Head of caudate nucleus (tissue), 42 donors: Measurements from ENCODE around the gene BBLN.
"Not testable (repeated sequence)": the region's sequence is repeated elsewhere in the genome, so short reads cannot be mapped to it uniquely, and the experiment has no call there.

Source experiments
- DNase-seq, 42 donors: peaks; one replicate each; pipeline versions ENCODE4 v3.0.0 to v3.0.0-alpha.2; 2020 to 2021; ENCODE audit warnings: mixed read lengths in 7 of 42
- intact Hi-C: fragments of 100-400 bp; cut with DNase I; formaldehyde crosslinking; loops from one replicate; pipeline ENCODE4 v1.15.0; 2022

Gene BBLN

DNA sequence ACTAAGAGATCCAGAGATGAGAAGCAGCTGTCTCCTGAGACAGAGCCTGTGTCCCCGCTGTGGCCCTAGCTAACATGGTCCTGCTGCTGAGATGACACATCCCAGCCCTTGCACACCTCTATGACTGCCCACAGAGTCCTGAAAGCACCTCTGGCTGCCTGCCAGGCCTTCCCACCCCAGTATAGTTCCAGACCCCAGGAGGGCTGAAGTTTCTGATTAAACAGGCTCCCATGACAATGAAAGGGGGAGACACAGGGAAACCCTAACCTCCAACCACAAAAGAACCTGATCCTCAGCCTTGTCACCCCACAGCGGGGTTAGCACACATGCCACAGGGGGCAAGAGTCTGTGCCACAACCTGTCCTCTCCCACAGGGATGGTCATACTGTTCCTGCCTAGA, 15.7 kb downstream of the BBLN start:
- intact Hi-C loops = no loop called here
- DNase-seq = no peak

DNA sequence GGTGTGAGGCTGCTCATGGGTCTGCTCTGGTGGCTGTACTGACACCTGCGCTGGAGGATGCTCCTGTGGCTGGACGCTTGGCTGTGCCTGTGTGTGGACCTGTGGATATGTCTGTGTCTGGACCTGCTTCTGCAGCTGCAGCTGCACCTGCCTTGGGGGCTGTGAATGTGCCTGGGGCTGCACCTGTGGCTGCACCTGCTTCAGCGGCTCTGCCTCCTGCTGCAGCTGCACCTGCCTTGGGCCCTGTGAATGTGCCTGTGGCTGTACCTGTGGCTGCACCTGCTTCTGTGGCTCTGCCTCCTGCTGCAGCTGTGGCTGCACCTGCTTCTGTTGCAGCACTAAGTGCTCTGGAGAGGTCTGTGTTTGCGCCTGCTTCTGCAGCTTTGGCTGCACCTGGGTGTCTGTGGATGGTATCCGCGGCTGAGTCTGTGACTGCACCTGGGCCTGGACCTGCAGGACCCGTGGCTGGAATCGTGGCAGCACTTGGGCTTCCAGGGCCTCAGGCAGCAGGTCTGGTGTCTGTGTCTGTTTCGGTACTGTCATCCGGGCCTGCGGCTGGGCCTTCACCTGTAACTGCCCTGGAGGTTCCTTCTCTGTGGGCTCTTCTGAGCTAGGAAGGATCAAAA, 18.9 kb downstream of the BBLN start:
- no peak for DNase-seq
- intact Hi-C loops = no loop called here

DNA sequence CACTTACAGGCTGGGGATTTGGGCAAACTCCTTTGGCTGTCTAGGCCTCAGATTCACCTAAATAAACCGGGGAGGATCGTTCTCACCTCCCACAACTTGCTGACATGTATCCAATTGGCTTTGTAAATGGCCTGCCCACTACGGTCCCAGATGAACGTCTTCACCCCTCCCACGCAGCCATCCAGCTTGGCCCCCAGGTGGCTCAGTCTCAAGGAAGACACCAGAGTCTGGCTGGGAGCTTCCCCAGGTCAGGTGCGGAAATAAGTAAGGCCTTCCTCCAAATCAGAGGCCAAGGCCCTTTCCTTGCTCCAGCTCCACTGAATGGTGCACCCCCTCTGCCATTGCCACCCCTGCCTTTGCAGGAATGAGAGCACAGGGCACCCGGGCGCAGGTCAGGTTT, 19.9 kb downstream of the BBLN start:
- intact Hi-C loops = no loop called here
- DNase-seq = no peak

DNA sequence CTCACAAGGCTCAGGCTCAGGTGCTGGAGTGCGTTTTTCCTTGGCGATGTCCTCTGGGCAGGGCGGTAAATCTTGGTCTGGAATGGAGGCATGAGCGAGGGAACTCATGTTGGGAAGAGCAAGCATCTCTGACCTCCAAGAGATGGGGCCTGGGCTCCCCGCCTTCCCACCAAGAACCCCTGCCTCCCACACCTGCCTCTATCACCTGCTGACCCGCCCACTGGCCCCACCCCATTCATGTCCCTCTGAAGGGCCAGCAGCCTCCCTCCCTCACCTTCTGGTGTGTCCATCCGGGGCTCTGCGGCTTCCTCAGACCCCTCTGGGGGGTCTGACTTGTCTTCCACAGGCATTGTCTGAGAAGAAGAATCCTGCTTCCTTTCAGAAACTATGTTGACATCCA, 20.4 kb downstream of the BBLN start:
- DNase-seq = no peak
- intact Hi-C loops = no loop called here

DNA sequence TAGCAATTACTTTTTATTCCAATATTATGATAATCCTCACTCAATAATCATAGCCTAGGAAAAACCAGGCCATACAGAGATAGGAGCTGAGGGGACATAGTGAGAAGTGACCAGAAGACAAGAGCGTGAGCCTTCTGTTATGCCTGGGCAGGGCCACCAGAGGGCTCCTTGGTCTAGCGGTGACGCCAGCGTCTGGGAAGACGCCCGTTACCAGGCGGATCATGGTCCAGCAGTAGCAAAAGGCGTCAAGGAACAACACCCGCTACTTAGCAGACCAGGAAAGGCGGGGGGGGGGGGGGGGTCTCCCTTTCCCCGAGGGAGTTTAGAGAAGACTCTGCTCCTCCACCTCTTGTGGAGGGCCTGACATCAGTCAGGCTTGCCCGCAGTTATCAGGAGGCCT, 21.4 kb downstream of the BBLN start:
- DNase-seq = peak in 36 of 42 donors; percentile 33 to 83 (median 55)
- intact Hi-C loops = not testable (repeated sequence)

DNA sequence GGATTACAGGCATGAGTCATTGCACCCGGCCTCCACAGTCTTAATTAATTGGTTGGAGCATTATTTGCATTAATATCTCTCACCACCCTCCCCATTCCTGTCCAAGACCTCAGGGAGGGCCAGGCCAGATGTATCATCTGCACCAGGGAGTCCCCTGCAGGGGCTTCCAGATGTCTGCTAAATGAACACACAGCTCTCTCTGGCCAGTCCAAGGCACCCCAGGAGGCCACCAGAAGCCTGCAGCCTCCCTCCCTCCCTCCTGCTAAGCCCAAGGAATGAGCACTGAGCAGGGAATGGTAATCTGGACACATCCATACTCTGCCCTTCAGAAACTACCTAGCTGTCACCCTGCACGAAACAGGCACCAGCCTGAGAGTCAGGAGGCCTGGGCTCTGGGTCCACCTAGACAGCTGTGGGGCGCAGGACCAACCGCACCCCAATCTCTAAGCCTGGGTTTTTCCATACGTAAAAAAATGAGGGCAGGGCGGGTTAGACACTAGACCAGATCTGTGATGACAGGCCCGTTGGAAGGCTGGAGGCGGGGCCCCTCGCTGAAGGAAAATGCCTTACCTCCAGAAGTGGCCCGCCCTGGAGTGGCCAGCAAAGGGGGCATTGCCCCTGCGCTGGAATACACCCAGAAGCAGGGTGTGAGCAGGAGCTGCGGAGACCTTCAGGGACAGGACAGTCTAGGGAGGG, 23.0 kb downstream of the BBLN start:
- intact Hi-C loops = no loop called here
- no peak for DNase-seq

DNA sequence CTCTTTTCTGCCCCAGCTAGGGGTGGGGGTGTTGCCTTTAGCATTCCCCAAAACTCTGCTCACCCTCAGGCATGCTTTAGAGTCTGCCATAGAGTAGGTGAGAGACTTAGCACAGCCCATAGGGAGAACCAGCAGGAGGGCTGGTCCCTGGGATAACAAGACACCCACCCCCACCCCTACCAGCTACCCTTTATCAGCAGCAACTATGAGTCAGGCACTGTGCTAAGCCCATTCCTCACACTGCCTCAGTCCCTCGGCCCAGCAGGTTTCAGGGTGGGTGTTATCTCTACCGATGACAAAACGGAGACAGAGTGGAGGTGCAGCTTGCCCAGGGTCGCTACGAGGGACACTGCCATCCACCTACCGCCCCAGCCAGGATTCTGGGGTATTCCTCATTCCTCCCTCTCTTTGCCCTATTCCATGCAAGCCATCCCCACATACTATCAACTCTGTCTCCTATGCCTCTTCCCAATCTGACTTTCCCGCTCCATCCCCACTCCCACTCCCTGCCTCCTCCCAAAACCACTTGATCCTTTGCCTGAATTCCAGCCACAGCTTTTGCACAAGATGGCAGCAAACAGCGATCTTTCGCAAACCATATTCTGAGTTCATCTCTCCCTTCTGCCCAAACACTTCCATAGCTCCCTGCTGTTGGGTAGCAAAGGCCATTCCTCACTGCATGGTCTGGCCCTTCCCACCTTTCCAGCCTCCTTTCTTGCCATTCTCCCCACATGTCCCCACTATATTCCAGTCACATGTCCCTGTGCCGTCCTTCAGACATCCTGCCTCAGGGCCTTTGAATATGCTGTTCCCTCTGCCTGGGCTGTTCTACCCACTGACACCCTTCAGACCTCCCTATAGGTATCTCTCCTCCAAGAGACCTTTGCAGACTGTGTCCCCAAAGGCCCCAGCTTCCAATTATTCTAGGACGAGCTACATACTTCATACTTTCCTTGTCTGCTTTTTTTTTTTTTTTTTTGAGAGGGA, 26.2 kb downstream of the BBLN start:
- no peak for DNase-seq
- intact Hi-C loops = no loop called here

DNA sequence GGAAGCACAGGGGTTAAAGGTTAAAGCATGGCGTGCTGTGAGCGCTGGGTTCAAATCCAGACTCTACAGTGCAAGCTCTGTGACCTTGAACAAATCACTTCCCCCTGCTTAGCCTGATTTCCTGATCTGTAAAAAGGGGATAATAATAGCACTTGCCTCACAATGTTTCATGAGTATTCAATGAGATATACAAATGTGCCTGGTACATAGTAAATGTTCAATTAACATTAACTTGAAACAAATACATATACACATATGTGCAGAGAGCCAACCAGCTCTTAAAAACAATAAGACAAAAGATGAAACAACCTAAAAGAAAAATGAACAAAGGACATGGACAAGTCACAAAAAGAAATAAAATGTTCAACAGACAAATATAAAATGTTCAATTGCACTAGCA, 27.3 kb downstream of the BBLN start:
- DNase-seq = no peak
- intact Hi-C loops = no loop called here

DNA sequence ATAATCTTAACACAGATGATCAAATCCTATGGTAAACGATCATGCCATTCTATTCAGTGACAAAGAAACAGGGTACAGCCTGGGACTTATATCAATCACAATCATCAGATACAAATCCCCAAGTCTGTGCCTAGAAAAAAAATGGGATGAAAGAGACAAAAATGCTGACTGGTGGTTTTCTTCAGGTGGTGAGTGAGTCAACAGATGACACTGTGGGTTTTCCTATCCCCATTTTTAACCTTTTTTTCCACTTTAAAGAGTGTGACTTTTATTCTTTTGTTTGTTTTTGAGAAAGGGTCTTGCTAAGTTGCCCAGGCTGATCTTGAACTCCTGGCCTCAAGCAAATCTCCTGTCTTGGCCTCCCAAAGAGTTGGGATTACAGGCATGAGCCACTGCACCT, 28.1 kb downstream of the BBLN start:
- intact Hi-C loops = no loop called here
- no peak for DNase-seq

DNA sequence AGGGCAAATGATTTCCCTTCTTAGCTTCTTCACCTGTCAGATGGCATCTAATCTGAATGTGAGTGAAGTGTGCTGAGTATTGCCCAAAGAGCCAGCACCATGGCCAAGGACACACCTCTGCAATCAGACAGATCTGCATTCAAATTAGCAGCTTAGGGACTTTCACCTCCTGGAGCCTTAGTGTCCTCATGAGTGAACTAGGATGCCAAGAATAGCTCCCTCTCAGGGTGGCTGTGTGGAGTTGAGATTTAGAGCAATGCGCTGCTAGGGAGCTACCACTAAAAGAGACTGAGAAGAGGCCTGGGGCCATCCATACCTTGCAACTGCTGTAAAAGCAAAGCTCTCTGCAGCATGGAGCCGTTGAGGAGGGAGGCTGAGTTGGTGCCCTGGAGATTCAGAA, 29.9 kb downstream of the BBLN start:
- intact Hi-C loops = no loop called here
- DNase-seq = peak in 7 of 42 donors; percentile 17 to 56 (median 34)

DNA sequence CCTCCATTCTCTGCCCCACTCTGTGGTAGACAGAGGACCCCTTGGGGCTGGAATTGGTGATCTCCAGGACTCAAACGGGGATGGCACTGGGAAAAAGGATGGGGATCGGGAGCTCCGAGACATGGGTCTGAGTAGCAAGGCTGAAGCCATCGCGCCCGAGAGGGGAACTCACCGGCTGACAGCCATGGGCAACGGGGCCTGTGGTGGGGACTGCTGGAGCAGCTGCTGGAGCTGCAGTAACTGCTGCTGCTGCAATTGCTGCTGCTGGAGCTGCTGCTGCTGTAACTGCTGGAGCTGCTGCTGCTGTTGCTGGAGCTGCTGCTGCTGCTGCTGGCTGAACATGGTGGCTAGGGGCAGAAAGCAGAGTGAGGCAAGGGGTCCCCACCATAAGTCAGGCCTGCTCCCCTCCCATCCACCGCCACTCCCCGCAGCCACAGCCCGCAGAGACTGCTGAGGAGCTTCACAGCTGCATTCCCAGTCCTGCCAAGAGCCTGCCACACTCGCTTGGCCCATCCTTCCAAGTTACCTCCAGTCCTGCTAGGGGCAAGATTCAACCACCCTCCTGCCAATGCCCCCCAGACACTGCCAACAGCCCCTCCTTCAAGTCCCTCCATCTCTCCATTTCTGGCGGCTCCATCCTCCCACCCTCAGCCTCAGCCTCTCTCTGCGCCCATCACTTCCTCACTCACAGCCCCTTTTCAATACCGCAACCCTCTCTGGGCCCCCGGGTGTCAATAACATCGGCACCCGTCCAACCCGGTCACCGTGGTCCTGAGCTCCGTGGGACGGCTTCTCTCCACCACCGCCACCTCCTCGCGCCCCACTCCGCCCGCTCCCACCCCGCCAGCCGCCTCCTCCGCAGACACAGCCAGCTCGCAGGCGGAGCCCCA, 30.7 kb downstream of the BBLN start:
- intact Hi-C loops = no loop called here
- DNase-seq = peak in 32 of 42 donors; percentile 20 to 63 (median 42)

DNA sequence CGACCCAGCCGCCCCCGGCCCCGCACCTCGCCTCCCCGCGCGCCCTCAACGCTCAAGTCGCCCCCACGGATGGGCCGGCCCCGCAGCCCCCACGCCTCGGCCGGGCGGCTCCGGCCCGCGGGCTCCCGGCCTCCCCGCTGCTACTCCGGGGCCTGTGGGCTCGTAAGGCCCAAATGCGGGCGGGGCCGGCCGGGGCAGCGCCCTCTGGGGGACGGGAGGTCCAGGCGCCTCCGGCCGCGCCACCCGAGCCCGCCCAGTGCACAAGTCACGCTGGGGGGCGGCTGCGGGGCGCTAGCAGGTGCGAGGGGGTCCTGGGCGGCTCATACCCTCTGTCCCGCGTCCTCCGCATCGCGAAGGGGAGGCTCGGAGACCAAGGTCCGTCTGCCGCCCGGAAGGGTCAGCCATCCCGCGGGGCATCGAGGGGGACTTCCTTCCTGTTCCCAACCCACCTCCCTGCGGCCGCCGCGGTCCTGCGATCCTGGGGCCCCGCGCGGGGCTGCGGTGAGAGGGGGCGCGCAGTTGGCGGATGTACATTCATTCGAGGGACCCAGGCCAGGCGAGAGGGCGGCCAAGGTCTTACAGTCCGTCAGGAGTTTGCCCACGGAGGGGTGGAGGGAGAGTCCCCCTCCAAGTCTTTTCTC, 31.5 kb downstream of the BBLN start, which contains the start of gene CIZ1:
Gene CIZ1 (minus strand): TSS at position 167 of the 641 bp plus-strand sequence. CDS start 715 bp downstream, outside the sequence.
- DNase-seq = peak in 41 of 42 donors; percentile 29 to 91 (median 78)
- intact Hi-C loops = no loop called here

DNA sequence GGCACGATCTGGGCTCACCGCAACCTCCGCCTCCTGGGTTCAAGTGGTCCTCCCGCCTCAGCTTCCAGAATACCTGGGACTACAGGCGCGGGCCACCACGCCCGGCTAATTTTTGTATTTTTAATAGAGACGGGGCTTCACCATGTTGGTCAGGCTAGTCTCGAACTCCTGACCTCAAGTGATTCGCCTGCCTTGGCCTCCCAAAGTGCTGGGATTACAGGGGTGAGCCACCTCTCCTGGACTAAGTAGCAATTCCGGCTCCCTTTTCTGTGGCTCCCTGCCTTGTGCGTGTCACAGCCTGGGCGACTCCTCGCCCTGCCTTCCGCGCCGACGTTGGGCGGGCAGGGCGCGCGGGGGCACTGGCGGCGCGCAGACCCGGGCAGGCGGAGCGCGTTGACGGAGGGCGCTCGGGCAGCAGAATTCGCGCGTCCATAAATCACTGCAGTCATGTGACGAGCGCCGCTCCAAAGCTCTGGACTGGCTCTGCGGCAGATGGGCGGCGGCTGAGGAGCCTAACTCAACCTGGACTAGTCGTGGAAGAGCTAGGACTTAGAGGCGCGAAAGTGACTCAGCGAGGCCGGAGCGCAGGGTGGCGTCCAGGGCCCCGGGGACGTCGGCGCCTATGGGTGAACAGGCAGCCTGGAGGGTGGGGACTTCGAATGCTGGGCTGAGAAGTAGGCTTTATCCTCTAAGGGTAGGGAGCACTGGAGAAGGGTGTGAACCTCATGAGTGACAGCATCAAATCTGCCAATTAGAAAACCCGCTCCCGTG, 32.7 kb downstream of the BBLN start:
- intact Hi-C loops = no loop called here
- peak in 39 of 42 donors; percentile 24 to 88 (median 72) for DNase-seq

DNA sequence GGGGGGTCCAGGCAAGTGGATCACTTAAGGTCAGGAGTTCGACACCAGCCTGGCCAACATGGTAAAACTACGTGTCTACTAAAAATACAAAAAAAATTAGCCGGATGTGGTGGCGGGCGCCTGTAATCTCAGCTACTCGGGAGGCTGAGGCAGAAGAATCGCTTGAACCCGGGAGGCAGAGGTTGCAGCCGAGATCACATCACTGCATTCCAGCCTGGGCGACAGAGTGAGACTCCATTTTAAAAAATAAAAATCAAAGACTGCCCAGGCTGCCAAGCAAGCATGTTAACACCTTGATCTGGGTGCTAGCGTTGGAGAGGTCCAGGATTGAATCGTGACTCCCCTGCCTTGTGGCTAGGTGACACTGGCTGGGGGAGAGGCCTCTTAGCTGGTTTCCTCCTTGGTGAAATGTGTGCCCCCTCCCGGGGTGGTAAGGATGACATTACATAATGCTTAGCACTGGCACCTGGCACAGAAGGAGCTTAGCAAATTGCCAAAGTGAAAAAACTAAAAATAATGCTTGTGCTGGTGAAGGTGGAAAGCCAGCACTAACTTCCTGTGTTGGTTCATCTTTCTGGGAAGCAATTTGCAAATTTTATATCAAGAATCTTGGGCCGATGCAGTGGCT, 33.5 kb downstream of the BBLN start:
- peak in 11 of 42 donors; percentile 20 to 78 (median 47) for DNase-seq
- intact Hi-C loops = no loop called here

DNA sequence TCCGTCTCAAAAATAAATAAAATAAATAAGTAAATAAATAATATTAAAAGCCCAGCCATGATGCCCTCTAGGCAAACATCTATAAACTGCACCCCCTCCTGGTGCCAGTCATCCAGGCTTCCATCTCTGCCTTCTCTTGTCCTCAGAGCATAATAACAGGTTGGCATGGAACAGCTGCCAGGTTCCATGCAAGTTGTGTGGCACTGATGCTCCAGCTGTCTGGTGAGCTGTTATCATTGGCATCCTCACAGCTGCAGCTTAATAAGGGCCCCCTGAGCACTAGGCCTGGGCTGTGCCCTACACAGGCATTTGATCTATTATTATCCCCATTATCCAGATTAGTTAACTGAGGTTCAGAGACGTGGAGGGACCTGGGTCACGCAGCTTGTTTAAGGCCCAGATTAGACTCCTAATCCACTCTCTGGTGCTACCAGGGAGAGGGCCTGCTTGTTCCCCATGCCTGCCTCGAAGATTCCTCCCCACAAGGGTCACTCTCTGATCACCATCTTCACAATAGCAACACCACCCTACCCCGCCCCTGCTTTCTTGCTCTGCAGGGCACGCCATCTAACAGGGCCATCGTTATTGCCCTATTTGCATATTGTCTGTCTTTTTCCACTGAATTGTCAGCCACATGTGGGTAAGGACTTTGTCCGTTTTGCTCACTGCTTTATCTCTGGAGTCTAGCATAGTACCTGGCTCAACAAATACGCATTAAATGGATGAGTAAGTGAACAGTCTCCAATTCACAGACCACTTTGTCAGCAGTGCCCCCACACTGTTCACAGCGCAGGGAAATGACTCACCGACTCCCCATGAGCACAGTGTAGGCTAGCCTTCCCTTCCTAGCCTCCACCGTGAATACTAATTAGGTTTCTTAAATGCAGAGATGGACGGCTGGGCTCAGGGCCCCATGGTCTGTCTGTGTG, 41.6 kb downstream of the BBLN start:
- intact Hi-C loops = no loop called here
- DNase-seq = peak in 34 of 42 donors; percentile 29 to 88 (median 58)

DNA sequence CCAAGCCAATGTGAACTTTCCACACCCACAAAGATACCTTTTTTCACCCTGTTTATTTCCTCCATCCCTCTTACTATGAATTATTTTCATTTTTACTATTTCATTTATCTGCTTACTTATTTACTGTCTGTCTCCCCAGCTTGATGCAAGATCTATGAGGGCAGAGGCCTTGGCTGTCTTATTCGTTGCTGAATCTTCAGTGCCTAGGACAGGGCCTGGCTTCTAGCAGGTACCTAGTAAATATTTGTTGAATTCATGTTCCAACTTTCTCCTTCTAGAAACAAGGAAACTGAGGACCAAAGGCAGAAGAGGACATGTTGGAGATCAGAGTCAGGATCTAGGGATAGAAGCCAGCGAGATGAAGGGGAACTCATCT, 42.6 kb downstream of the BBLN start:
- intact Hi-C loops = no loop called here
- no peak for DNase-seq
